Activated B cell treated with CpG ODN at 0.5 μM for 24 hours (primary cell): ENCODE measurements around the gene BRCA1. TPM values are rescaled to one million over a fixed set of nuclear protein-coding genes. Genes with fewer than 3 reads are reported as not detected.
"Not testable (repeated sequence)": the region's sequence is repeated elsewhere in the genome, so short reads cannot be mapped to it uniquely, and the experiment has no call there.

Experiments used
- ATAC-seq: fragments of 200-7000 bp; cut with Tn5 transposase; one replicate; pipeline ENCODE4 v1.10.0; 2021; ENCODE audit warnings: low read depth, mild to moderate bottlenecking, moderate library complexity
- CTCF ChIA-PET: fragments of 350-600 bp; sonication (Branson Sonifier 250); formaldehyde crosslinking; loops from one replicate; lab custom pipeline; 2021; ENCODE audit warnings: antibody characterized with exemption; lab: Charles Lee
- POLR2A ChIA-PET: fragments of 350-600 bp; sonication (Branson Sonifier 250); formaldehyde crosslinking; loops from one replicate; lab custom pipeline; 2021; ENCODE audit warnings: antibody characterized with exemption; lab: Charles Lee
- DNase-seq: peaks from one replicate; pipeline ENCODE4 v3.0.0; 2022
- H3K27ac Mint-ChIP-seq: one replicate; pipeline ENCODE4 v1.8.0; 2020; ENCODE audit warnings: mixed read lengths
- H3K27me3 Mint-ChIP-seq: one replicate; pipeline ENCODE4 v1.8.0; 2021; ENCODE audit warnings: mixed read lengths
- H3K36me3 Mint-ChIP-seq: one replicate; pipeline ENCODE4 v1.8.0; 2021; ENCODE audit warnings: low read depth, mixed read lengths
- H3K4me1 Mint-ChIP-seq: one replicate; pipeline ENCODE4 v1.8.0; 2021; ENCODE audit warnings: mixed read lengths
- H3K4me3 Mint-ChIP-seq: one replicate; pipeline ENCODE4 v1.8.0; 2020; ENCODE audit warnings: mild to moderate bottlenecking, mixed read lengths
- H3K9me3 Mint-ChIP-seq: one replicate; pipeline ENCODE4 v1.8.0; 2020; ENCODE audit warnings: mixed read lengths
- CTCF ChIP-seq: fragments of 200-600 bp; IDR thresholded peaks from one replicate; pipeline ENCODE4 v1.8.0; 2022; ENCODE audit warnings: antibody characterized with exemption, mild to moderate bottlenecking
- intact Hi-C: fragments of 100-400 bp; cut with micrococcal nuclease; formaldehyde crosslinking; loops from one replicate; pipeline ENCODE4 v1.15.1; 2024
- total RNA-seq: library from RNA; stranded (reverse); gene quantifications from 2 replicates; pipeline ENCODE4 v1.2.3, GENCODE V29; 2022

Gene BRCA1
- total RNA-seq, 1 donor from 2014 or later = 13.3 TPM

GRCh38 chr17:43056051-43056450 is 69.1 kb downstream of the BRCA1 start:
- no peaks in the 10 kb centered on the region for H3K27me3 Mint-ChIP-seq
- DNase-seq (no peak), ATAC-seq (no peak)
- TF ChIP-seq CTCF = no peak
- ChIA-PET POLR2A (no interaction called here), CTCF (no interaction called here)
- H3K27ac Mint-ChIP-seq = no peak overlapping the region
- intact Hi-C loops = no loop called here
- no peaks in the 10 kb centered on the region for H3K9me3 Mint-ChIP-seq
- H3K4me3 Mint-ChIP-seq = no peak overlapping the region
- H3K4me1 Mint-ChIP-seq = no peaks in the 10 kb centered on the region
- H3K36me3 Mint-ChIP-seq = peaks cover 2% of the 10 kb centered on the region

DNA sequence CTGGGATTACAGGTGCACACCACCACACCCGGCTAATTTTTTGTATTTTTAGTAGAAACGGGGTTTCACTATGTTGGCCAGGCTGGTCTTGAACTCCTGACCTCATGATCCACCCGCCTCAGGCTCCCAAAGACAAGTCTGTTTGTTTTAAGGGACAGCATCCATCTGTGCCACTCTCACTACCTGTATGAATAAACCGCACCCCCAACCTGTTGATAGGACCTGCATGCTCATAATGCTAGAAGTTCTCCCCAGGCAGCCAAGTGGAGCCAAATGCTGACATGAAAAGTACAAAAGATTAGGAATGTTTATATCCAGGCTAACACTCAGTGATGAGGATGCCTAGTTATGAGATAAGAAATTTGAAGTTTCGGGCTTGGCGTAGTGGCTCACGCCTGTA is 72.2 kb downstream of the BRCA1 start:
- intact Hi-C loops, H3K4me3 Mint-ChIP-seq, ATAC-seq, H3K27me3 Mint-ChIP-seq, H3K27ac Mint-ChIP-seq, H3K36me3 Mint-ChIP-seq, H3K9me3 Mint-ChIP-seq, DNase-seq, CTCF ChIA-PET, H3K4me1 Mint-ChIP-seq, POLR2A ChIA-PET: not testable (repeated sequence)

DNA sequence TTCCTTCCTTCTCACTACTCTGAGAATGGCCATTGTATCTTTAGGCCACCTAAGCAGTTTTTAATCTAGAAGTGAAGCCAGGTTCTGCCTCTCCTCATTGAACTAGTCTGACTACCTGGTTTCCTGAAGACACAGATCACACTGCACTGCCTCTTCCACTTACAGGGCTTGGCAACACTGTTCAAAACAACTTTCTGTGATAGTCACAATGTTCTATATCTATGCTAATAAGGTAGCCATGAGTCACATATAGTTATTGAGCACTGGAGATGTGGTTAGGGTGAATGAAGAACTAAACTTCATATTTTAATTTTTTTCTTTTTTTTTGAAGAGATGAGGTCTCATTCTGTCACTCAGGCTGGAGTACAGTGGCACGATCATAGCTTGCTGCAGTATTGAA is 73.2 kb downstream of the BRCA1 start:
- H3K27me3 Mint-ChIP-seq = no peaks in the 10 kb centered on the region

GRCh38 chr17:43044024-43044423 is 81.1 kb downstream of the BRCA1 start:
- H3K4me1 Mint-ChIP-seq = no peaks in the 10 kb centered on the region
- TF ChIP-seq CTCF = no peak
- intact Hi-C loops = no loop called here
- no peaks in the 10 kb centered on the region for H3K27me3 Mint-ChIP-seq
- H3K36me3 Mint-ChIP-seq = no peaks in the 10 kb centered on the region
- no peaks in the 10 kb centered on the region for H3K9me3 Mint-ChIP-seq
- ChIA-PET CTCF (no interaction called here), POLR2A (interaction anchor here (0.7 kb wide), 1 partner anchor 10 kb away, joined by 4 read pairs; no protein-coding TSS in a partner anchor)
- ATAC-seq (no peak), DNase-seq (no peak)
- H3K27ac Mint-ChIP-seq = no peak overlapping the region
- no peak overlapping the region for H3K4me3 Mint-ChIP-seq

More for the DNA sequence above, 73.2 kb downstream of the BRCA1 start:
- CTCF ChIA-PET = no interaction called here
- H3K36me3 Mint-ChIP-seq = peaks cover 2% of the 10 kb centered on the region
- POLR2A ChIA-PET = no interaction called here
- no peak overlapping the region for H3K4me3 Mint-ChIP-seq
- TF ChIP-seq CTCF = no peak
- no peaks in the 10 kb centered on the region for H3K9me3 Mint-ChIP-seq
- H3K27ac Mint-ChIP-seq = no peak overlapping the region
- intact Hi-C loops = no loop called here
- DNase-seq = no peak
- no peak for ATAC-seq
- no peaks in the 10 kb centered on the region for H3K4me1 Mint-ChIP-seq

GRCh38 chr17:43043307-43043706 is 81.9 kb downstream of the BRCA1 start:
- ChIA-PET POLR2A (interaction anchor here (0.6 kb wide), 1 partner anchor 13 kb away, joined by 5 read pairs; no protein-coding TSS in a partner anchor), CTCF (no interaction called here)
- no peak for DNase-seq
- Mint-ChIP-seq H3K27me3 (no peaks in the 10 kb centered on the region), H3K9me3 (no peaks in the 10 kb centered on the region), H3K4me1 (no peaks in the 10 kb centered on the region), H3K27ac (no peak overlapping the region), H3K36me3 (no peaks in the 10 kb centered on the region), H3K4me3 (no peak overlapping the region)
- intact Hi-C loops = no loop called here
- ATAC-seq = no peak
- TF ChIP-seq CTCF = no peak

- Mint-ChIP-seq H3K4me3 (no peak overlapping the region), H3K36me3 (no peaks in the 10 kb centered on the region), H3K9me3 (no peaks in the 10 kb centered on the region), H3K4me1 (no peaks in the 10 kb centered on the region), H3K27me3 (no peaks in the 10 kb centered on the region), H3K27ac (no peak overlapping the region)
- DNase-seq = no peak
- TF ChIP-seq CTCF = no peak
- no peak for ATAC-seq
- POLR2A ChIA-PET = no interaction called here
- CTCF ChIA-PET = no interaction called here
- intact Hi-C loops = no loop called here
Measured at GRCh38 chr17:43042025-43042628, 83.0 kb downstream of the BRCA1 start.
